Stimulated activated memory B cell treated with anti-CD40 and anti-IgM and Interleukin-4, amounts not matched to agents 10 μg/mL and 1 μg/mL and 100 μg/mL, for 72 hours (primary cell): ENCODE measurements around the gene CLCNKA.

Experiments
- ATAC-seq: fragments of 150-1000 bp; cut with Tn5 transposase; 2 replicates; pipeline ENCODE4 v1.10.0; 2021
- H3K27ac Mint-ChIP-seq: one replicate; pipeline ENCODE4 v1.8.0; 2022; ENCODE audit warnings: mild to moderate bottlenecking, mixed read lengths
- H3K27me3 Mint-ChIP-seq: one replicate; pipeline ENCODE4 v1.8.0; 2022; ENCODE audit warnings: mixed read lengths
- H3K36me3 Mint-ChIP-seq: one replicate; pipeline ENCODE4 v1.8.0; 2022; ENCODE audit warnings: mixed read lengths
- H3K4me1 Mint-ChIP-seq: one replicate; pipeline ENCODE4 v1.8.0; 2022; ENCODE audit warnings: mixed read lengths
- H3K4me3 Mint-ChIP-seq: one replicate; pipeline ENCODE4 v1.8.0; 2022; ENCODE audit warnings: mild to moderate bottlenecking, moderate library complexity, mixed read lengths
- H3K9me3 Mint-ChIP-seq: one replicate; pipeline ENCODE4 v1.8.0; 2022; ENCODE audit warnings: mixed read lengths

Gene CLCNKA

GRCh38 chr1:16010837-16011236 is 11.0 kb upstream of the CLCNKA start:
- ATAC-seq: no peak
- Mint-ChIP-seq H3K9me3 (no peaks in the 10 kb centered on the region), H3K36me3 (no peaks in the 10 kb centered on the region), H3K27ac (no peak overlapping the region), H3K4me1 (peaks cover 54% of the 10 kb centered on the region), H3K27me3 (peaks cover 10% of the 10 kb centered on the region), H3K4me3 (no peak overlapping the region)

DNA sequence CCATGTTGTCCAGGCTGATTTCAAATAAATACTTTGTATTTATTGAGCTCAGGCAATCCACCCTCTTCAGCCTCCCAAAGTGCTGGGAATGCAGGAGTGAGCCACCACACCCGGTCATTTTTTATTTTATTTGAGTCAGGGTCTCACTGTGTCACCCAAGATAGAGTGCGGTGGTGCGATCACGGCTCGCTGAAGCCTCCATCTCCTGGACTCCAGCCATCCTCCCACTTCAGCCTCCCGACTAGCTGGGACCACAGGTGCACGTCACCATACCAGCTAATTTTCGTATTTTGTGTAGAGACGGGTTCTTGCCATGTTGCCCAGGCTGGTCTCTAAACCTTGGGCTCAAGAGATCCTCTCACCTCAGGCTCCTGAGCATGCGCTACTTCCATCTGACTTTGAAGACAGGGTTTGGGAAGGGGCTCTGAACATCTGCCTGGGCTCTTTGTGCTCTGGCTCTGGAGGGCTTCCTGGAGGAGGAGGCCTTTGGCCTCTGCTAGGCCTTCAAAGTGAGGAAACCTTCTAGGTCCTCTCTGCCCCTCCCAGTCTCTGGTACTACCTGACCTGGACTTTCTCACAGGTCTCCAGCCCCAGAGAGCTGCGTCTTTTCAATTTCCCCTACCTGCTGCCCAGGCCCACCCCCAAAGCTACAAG is 9.8 kb upstream of the CLCNKA start:
- Mint-ChIP-seq H3K27ac (peak overlapping the region; percentile 70), H3K36me3 (no peaks in the 10 kb centered on the region), H3K27me3 (peaks cover 13% of the 10 kb centered on the region), H3K9me3 (no peaks in the 10 kb centered on the region), H3K4me1 (peaks cover 47% of the 10 kb centered on the region), H3K4me3 (peak overlapping the region; percentile 56)
- ATAC-seq: no peak

- H3K27me3 Mint-ChIP-seq: peaks cover 13% of the 10 kb centered on the region
- H3K27ac Mint-ChIP-seq: peak overlapping the region; percentile 70
- peak overlapping the region; percentile 56 for H3K4me3 Mint-ChIP-seq
- no peaks in the 10 kb centered on the region for H3K36me3 Mint-ChIP-seq
- ATAC-seq: peak; percentile 31
- H3K4me1 Mint-ChIP-seq: peaks cover 47% of the 10 kb centered on the region
- no peaks in the 10 kb centered on the region for H3K9me3 Mint-ChIP-seq
These were observed 9.1 kb upstream of the CLCNKA start for GRCh38 chr1:16012590-16013219.

DNA sequence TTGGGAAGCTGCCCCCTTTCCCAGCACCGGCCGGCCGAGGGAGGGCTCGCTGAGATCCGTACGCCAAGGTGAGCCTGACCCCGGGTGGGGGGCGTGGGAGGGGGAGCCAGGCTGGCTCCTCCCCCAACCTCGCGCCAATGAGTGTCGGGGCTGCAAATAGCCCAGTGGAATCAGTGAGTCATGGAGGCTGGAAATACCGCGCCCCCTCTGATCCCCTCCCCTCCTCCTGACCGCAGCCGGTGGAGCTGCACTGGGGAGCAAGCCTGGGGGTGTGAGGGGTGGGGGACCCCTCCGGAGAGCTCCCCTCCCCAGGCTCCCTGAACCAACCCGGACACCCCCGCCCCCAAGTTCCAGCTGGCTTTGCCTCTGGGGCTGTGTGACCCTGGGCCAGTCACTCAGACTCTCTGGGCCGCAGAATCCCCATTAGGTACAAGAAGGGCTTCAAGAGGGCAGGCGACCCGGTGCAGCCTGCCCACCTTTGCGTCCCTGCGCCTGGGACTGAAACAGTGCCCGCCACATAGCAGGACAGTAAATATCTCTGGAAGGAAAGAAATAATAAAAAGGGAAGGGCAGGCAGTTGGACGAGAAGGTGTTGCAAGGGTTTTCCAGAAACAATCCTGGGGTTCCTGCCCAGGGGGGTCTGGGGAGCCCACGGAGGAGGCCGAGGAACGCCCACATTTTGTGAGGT is 8.5 kb upstream of the CLCNKA start:
- H3K9me3 Mint-ChIP-seq: no peaks in the 10 kb centered on the region
- peak overlapping the region; percentile 70 for H3K27ac Mint-ChIP-seq
- peak overlapping the region; percentile 56 for H3K4me3 Mint-ChIP-seq
- H3K4me1 Mint-ChIP-seq: peaks cover 46% of the 10 kb centered on the region
- no peaks in the 10 kb centered on the region for H3K36me3 Mint-ChIP-seq
- ATAC-seq: peak; percentile 53
- H3K27me3 Mint-ChIP-seq: peaks cover 13% of the 10 kb centered on the region

DNA sequence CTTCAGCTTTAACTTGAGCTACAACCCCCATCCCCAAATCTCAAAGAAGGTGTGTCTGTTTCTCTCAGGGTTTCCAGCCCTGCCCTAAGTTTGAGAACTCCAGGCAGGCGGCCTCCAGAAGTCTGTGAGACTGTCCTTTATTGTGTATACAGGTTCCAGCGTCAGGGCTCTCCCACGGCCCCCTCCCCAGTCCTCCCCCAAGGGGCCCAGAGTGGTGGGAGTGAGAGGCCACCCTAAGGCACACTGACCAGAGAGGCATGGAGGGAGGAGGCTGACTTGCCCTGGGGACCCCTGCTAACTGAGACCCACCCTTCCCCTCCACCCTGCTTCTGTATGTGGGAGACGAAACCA is 8.0 kb upstream of the CLCNKA start:
- Mint-ChIP-seq H3K27ac (peak overlapping the region; percentile 70), H3K27me3 (peaks cover 13% of the 10 kb centered on the region), H3K9me3 (no peaks in the 10 kb centered on the region), H3K4me1 (peaks cover 46% of the 10 kb centered on the region), H3K36me3 (no peaks in the 10 kb centered on the region), H3K4me3 (no peak overlapping the region)
- no peak for ATAC-seq

DNA sequence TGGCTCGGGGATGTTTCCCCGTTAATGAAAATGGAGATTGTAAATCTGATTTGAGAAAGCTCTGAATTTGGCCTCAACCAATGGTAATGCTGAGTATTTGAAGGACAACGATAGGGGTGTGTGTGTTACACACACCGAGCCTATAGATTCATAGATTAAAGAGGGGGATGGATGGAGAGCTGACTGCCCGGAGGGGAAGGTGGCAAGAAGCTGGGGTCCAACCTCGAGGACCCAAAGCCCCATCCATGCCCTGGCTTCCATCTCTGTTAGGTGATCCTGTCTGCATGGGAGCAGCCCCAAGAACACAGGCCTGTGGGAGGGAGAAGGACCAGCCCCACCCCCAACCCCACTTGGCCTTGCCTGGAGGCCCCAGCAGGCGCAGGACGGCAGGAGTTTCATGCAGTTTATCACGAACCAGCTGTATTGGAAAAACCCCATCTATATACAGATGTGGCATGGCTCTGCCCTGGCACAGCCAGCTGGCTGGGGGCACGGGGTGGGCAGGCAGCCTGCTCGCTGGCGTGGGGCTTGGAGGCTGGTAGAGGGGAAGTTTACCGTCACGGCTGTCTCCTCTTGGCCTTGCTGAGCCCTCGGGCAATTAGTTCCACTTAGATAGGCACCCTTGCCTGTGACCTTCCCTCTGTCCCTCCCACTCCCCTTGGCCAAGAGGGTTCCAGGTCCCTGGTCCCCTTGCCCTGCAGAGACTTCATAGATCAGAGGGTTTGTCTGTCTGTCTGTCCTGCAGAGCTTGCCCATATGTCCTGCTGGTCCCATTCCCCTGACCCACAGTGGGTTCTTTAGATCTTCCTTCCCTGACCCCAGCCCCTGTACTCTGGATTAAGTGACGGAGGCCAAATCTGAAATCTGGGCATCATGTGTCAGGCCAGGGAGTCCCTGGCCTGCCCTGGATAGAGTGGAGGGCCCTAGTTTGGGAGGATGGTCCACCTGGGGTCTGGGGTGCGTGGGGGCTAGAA is 7.0 kb upstream of the CLCNKA start:
- H3K27me3 Mint-ChIP-seq: peaks cover 13% of the 10 kb centered on the region
- H3K27ac Mint-ChIP-seq: peak overlapping the region; percentile 70
- H3K4me1 Mint-ChIP-seq: peaks cover 46% of the 10 kb centered on the region
- H3K9me3 Mint-ChIP-seq: no peaks in the 10 kb centered on the region
- H3K36me3 Mint-ChIP-seq: no peaks in the 10 kb centered on the region
- peak; percentile 64 for ATAC-seq
- peak overlapping the region; percentile 21 for H3K4me3 Mint-ChIP-seq

- ATAC-seq: no peak
- H3K27ac Mint-ChIP-seq: peak overlapping the region; percentile 70
- peaks cover 13% of the 10 kb centered on the region for H3K27me3 Mint-ChIP-seq
- H3K4me1 Mint-ChIP-seq: peaks cover 46% of the 10 kb centered on the region
- H3K4me3 Mint-ChIP-seq: no peak overlapping the region
- H3K36me3 Mint-ChIP-seq: no peaks in the 10 kb centered on the region
- no peaks in the 10 kb centered on the region for H3K9me3 Mint-ChIP-seq
These were observed 6.3 kb upstream of the CLCNKA start for GRCh38 chr1:16015491-16015890.

DNA sequence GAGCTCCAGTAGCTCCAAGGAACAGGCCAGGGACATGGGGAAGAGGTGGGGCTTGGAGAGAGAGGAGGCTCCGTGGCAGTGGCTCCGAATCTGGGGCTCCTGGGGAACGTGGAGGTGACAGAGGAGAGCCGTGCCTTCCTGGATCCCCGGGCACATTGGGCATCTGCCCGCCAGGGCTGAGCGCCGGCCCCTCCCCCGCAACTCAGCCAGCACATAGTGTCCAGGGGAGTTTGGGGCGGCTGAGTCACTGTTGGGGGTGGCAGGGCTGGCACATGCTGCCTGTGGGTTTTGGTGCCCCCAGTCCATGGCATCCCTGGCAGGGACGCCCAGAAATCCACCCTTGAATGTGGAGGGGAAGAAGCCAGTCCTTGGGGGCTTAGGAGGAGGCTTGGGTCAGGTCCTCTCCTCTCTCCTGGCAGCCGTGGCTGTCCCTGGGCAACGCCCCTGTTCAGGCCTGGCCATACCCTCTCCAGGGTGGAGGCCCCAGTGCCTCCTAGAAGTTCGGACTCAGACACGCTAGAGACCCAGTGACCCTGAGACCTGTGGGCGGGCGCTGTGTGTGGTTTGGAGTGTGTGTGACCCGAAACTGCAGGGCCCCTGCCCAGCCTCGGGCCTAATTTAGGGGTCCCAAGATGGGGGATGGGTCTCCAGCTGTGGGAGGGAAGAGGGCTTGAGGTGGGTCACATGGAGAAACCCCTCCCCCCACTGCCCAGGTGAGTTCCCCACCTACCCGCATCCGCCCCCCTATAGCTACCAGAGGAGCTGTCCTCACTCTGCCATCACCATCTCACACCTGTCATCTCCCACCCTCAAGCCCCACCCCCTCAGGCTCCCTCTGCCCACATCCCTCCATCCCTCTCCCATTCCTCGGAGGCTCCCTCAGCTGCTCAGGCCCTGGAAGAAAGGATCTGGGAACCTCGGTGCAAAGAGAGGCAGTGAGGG is 5.6 kb upstream of the CLCNKA start:
- Mint-ChIP-seq H3K27me3 (peaks cover 15% of the 10 kb centered on the region), H3K9me3 (no peaks in the 10 kb centered on the region), H3K4me3 (no peak overlapping the region), H3K36me3 (no peaks in the 10 kb centered on the region), H3K27ac (peak overlapping the region; percentile 70), H3K4me1 (peaks cover 46% of the 10 kb centered on the region)
- ATAC-seq: no peak

- H3K27me3 Mint-ChIP-seq: peaks cover 24% of the 10 kb centered on the region
- H3K27ac Mint-ChIP-seq: no peak overlapping the region
- no peak for ATAC-seq
- H3K36me3 Mint-ChIP-seq: no peaks in the 10 kb centered on the region
- no peaks in the 10 kb centered on the region for H3K9me3 Mint-ChIP-seq
- peaks cover 46% of the 10 kb centered on the region for H3K4me1 Mint-ChIP-seq
- no peak overlapping the region for H3K4me3 Mint-ChIP-seq
These were observed 4.8 kb upstream of the CLCNKA start for GRCh38 chr1:16017076-16017460.

GRCh38 chr1:16017461-16018303 is 4.2 kb upstream of the CLCNKA start, which contains the start of gene HSPB7:
HSPB7 (minus strand) TSS chr1:16018043; CDS start chr1:16017963, 80 bp downstream.
- Mint-ChIP-seq H3K27ac (no peak within 1 kb of the TSS), H3K4me1 (peaks cover 40% of the 10 kb centered on the region), H3K36me3 (no peaks in the 10 kb centered on the region), H3K9me3 (no peaks in the 10 kb centered on the region), H3K4me3 (no peak within 1 kb of the TSS), H3K27me3 (peaks cover 30% of the 10 kb centered on the region)
- ATAC-seq: no peak

GRCh38 chr1:16018308-16018707 is 3.5 kb upstream of the CLCNKA start:
- peaks cover 33% of the 10 kb centered on the region for H3K27me3 Mint-ChIP-seq
- no peaks in the 10 kb centered on the region for H3K36me3 Mint-ChIP-seq
- peaks cover 39% of the 10 kb centered on the region for H3K4me1 Mint-ChIP-seq
- no peak overlapping the region for H3K4me3 Mint-ChIP-seq
- no peak overlapping the region for H3K27ac Mint-ChIP-seq
- no peaks in the 10 kb centered on the region for H3K9me3 Mint-ChIP-seq
- ATAC-seq: no peak

GRCh38 chr1:16018749-16019643 is 2.8 kb upstream of the CLCNKA start:
- no peak for ATAC-seq
- Mint-ChIP-seq H3K4me3 (no peak overlapping the region), H3K4me1 (peaks cover 32% of the 10 kb centered on the region), H3K27me3 (peaks cover 33% of the 10 kb centered on the region), H3K36me3 (no peaks in the 10 kb centered on the region), H3K27ac (no peak overlapping the region), H3K9me3 (no peaks in the 10 kb centered on the region)
